Middle frontal gyrus (tissue), 1 donor: Measurements from ENCODE around the gene EID2.

Experiments used
- DNase-seq: peaks from one replicate; pipeline ENCODE4 v3.0.0-alpha.2; 2015; ENCODE audit warnings: low spot score; ENCODE audit errors: extremely low spot score

EID2 gene

DNA sequence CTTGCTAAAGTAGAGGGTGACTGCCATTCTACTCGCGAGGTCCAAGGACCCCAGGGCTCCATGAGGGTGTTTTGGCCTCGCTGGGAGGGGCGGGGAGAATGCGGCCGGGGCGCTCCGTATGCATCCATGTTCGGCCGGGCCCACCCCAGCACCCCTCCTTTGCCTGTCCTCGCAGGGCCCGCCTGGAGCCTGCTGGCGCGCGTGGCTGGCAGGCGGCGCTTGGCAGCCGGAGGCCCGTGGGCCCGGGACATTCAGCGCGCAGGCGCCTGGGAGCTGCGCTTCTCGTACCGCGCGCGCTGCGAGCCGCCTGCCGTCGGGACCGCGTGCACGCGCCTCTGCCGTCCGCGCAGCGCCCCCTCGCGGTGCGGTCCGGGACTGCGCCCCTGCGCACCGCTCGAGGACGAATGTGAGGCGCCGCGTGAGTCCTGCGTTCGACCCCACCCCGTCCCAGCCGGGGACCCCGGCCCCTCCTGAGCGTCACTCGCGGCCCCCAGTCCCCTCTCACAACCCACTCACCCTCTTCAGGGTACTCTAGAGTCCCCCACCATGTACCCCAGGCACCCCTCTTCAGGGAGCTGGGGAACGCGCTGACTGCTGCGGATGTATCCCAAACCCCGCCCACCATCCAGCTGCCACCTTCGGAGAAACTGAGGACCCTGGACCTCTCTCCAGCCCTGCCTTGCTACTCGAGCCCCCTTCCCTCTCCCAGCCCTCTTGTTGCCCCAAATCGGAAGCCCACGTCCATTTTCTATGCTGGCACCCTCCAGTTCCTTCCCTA is 37.1 kb downstream of the EID2 start:
- DNase-seq: no peak

DNA sequence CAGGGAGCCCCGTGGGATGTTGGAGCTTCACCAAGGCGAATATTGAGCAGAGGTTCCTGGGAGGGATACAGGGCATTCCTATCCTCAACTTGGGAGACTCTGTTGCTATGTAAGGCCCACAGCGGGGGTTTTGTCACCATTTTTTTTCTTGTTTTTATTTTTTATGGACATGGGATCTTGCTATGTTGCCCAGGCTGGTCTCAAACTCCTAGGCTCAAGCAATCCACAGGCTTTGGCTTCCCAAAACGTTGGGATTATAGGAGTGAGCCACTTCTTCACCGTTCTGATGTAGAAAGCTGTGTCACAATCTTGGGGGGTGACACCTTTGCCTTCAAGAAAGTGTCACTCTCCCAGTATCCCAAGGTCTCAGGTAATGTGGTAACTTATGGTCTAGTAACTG is 38.6 kb downstream of the EID2 start:
- no peak for DNase-seq

DNA sequence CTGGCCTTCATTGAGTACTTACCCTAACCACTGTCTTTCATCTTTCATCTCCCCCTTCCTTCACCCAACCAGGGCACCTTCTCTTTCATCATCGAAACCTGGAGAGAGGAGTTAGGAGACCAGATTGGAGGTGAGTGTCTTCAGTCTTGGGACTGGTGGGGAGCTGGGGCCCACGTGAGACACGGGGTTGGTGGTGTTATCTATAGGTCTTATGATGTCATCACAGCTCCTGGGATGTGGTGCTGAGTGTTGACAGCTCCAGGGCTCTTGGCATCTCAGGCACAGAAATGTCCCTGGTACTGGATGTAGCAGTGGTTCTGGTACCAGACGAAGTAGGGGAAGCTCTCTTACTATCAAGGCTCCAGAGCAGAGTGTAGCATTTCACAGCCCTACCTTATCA is 39.4 kb downstream of the EID2 start:
- DNase-seq: no peak

DNA sequence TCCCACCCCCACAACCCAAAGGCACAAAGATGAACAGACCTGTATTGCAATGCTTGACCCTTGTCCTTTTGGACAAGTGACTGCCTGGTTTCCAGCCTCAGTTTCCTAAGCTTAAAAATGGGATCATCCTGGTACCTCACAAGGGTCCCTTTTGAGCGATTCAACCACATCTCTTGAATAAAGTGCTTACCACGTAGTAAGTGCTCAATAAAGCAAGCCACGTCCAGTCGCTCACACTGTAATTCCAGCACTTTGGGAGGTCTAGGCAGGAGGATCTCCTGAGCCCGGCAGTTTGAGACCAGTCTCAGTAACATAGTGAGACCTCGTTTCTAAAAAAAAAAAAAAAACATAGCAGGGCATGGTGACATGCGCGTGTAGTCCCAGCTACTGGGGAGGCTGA is 40.0 kb downstream of the EID2 start:
- DNase-seq: no peak

DNA sequence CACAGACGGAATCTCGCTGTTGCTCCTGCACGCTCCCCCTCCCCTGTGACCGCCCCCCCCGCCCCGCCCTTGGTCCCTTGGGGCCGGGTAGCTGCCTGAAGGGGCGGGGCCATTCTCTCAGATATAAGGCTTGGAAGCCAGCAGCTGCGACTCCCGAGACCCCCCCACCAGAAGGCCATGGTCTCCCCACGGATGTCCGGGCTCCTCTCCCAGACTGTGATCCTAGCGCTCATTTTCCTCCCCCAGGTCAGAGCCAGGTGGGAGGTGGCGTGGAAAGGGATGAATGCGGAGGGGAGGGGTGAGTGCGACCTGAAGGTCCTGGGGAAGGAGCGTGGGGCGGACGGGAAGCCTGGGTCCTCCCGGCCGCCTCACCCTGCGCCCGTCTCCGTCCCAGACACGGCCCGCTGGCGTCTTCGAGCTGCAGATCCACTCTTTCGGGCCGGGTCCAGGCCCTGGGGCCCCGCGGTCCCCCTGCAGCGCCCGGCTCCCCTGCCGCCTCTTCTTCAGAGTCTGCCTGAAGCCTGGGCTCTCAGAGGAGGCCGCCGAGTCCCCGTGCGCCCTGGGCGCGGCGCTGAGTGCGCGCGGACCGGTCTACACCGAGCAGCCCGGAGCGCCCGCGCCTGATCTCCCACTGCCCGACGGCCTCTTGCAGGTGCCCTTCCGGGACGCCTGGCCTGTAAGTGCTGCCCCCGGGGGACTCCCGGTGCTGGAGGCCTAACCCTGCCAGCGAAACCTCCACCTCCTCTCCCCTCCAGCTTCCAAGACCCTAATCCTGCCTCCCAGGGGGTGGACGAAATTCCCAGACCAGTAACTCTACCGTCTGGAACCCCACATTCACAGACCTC is 40.9 kb downstream of the EID2 start, which contains the start of gene DLL3:
DLL3 (plus strand) TSS at position 150 of the 845 bp plus-strand sequence; CDS start at position 178, 28 bp downstream.
- DNase-seq: no peak

DNA sequence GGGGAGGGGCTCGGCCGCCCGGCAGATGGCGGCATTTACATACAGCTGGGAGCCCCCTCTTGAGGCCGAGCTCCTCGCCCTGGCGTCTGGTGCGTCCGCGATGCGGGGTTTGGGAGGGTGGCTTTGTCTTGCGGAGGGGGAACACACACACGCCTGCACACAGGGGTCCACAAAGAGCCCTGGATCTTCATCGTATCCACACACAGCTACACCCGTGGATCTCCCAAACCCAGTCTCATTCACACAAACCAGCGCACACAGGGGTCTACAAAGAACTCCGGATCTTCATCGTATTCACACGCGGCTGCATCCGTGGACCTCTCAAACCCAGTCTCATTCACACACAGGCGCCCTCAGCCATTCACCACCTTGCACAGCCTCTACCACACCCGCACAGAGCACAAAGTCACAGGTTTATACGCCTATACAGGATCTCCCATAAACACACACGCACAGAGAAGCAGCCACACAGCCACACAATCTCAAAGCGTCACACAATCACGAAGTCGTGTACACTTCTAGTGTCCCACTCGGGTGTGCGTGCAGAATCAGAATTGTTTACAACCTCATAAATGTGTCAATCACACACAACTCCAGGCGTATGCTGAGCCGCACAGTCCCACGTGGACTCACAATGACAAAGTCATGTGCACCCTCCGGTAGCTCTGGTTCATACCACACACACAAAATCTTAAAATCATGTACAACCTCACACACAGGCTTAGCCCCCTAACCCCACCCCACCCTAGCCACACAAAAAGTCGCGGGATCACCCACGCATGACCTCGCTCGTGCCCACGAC is 41.8 kb downstream of the EID2 start:
- DNase-seq: no peak

DNA sequence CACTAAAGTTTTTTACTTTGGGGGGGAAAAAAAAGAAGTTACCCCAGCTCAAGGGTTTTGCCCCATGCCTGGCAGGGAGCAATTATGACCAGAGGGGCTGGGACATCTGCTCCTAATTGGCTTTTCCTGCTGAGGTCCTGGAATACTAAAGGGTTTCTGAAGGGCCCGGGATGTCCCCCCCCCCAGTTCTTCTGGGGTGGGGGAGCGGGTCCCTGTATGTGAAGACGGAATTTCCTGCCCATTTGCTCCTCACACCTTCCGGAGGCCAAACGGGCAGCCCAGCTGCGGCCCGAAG is 42.3 kb downstream of the EID2 start:
- no peak for DNase-seq

DNA sequence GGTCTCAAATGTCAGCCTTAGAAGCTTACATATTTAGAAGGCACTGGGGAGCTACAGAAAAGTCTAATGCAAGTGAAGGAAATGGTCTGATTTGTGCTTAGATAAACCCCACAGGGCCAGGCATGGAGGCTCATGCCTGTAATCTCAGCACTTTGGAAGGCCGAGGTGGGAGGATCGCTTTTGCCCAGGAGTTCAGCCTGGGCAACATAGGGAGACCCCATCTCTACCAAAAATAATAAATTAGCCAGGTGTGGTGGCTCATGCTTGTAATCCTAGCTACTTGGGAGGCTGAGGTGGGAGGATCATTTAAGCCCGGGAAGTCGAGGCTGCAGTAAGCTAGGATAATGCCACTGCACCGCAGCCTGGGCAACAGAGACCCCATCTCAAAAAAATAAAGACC is 43.9 kb downstream of the EID2 start:
- no peak for DNase-seq

DNA sequence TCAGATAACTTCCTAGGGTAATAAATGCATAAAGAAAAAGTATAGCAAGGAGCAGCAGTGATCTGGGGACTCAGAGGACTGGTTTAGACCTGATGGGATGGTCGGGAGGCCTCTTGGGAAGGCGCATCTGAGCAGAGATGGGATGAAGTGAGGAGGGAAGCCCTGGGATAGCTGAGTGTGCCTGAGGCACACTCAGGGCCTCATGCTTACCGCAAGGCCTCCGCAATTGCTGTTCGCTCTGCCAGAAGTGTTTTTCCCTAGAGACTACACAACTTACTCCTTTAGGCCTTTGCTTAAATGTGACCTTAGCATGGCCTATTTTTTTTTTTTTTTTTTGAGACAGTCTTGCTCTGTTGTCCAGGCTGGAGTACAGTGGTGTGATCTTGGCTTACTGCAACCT is 45.3 kb downstream of the EID2 start:
- DNase-seq: no peak

DNA sequence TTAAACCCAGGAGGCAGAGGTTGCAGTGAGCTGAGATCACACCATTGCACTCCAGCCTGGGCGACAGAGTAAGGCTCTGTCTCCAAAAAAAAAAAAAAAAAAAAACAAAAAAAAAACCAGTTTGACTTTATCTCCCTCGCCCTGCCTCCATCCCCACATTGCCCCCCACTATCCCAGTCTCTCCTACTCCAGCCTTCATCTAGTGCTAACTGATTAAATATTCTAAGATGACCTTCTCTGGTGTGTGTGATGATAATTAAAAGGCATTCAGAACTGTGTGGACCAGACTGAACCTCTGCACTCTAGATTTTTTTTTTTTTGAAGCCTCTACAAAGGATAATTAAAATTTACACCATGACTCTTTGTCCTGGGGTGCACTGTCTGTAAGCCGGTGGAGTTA is 47.2 kb downstream of the EID2 start:
- DNase-seq: no peak

DNA sequence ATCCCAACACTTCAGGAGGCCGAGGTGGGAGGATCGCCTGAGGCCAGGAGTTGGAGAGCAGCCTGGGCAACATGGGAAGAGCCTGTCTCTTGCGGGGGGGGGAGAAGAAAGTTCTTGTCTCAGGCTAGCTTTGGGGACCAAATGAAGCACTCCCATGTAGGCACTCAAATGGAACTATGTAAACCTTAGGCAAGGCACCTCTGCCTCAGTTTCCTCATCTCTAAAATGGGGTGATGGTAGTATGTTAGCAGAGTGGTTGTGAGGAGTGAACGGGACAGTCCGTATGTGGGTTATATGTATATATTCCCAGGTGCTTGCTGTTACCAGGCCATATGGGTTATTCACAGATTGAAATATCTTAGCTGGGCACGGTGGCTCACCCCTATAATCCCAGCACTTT is 47.7 kb downstream of the EID2 start:
- DNase-seq: no peak

DNA sequence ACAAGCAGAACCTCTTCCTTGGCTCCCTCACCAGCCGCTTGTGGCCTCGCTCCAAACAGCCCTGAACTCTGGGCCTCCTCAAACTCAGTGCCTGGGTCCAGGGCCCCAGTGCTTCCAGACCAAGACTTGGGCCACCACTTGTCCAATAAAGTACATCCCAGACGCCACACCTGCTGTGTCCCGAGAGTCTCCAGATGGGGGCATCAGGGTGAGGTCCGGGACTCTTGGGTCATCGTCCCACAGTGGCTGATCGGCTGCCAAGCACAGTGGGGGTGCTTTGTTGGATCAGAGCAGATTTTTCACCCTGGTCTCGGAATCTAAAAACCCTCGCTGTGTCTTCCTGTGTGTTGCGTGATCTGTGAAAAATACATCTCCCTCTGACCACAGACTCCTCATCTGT is 50.2 kb downstream of the EID2 start:
- DNase-seq: no peak
